ENCODE data around the gene CAPRIN1.

The CAPRIN1 gene

DNA sequence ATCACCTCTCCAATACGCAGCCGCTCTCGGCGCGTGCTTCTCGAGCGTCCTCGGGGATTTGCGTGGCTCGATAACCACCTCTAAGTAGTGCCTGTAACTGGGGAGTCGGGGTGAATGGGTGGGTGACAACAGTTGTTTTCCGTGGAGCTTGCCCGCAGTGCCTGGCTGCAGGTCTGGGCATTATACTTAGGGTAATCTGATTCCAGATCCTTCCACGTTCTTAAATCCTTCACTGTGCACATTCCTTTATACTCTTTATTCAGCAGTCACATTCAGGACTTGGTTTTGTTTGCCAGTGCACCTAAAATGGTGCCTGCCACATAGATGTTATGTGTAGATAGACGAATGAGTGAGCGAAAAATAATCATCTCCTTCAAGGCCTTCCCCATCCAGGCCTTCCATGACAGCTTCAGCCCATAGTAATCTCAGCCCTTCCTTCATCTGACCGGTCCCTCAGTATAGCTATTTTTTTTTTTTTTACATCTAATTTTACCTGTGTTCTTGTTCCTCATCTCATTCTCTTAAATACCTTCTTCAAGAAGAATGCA is 54.5 kb downstream of the CAPRIN1 start:
- peak; percentile 12 for DNase-seq
- no peaks in the 10 kb centered on the region for H3K27me3 ChIP-seq (replicated peaks)
- in situ Hi-C loops (cut with HindIII; ENCODE audit: low pct_ligation_motif_present, low sequenced_read_pairs): no loop called here
- peak overlapping the region; percentile 92 for H3K4me3 ChIP-seq (ENCODE audit: low read depth, low read length)
- peak overlapping the region; percentile 84 for H3K27ac ChIP-seq
- TF ChIP-seq, protein P1, sequence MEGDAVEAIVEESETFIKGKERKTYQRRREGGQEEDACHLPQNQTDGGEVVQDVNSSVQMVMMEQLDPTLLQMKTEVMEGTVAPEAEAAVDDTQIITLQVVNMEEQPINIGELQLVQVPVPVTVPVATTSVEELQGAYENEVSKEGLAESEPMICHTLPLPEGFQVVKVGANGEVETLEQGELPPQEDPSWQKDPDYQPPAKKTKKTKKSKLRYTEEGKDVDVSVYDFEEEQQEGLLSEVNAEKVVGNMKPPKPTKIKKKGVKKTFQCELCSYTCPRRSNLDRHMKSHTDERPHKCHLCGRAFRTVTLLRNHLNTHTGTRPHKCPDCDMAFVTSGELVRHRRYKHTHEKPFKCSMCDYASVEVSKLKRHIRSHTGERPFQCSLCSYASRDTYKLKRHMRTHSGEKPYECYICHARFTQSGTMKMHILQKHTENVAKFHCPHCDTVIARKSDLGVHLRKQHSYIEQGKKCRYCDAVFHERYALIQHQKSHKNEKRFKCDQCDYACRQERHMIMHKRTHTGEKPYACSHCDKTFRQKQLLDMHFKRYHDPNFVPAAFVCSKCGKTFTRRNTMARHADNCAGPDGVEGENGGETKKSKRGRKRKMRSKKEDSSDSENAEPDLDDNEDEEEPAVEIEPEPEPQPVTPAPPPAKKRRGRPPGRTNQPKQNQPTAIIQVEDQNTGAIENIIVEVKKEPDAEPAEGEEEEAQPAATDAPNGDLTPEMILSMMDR (IDR thresholded peaks at IDR 0.05; ENCODE audit: low read depth, low read length, missing control alignments): no peak
- peaks cover 34% of the 10 kb centered on the region for H3K36me3 ChIP-seq (replicated peaks)

DNA sequence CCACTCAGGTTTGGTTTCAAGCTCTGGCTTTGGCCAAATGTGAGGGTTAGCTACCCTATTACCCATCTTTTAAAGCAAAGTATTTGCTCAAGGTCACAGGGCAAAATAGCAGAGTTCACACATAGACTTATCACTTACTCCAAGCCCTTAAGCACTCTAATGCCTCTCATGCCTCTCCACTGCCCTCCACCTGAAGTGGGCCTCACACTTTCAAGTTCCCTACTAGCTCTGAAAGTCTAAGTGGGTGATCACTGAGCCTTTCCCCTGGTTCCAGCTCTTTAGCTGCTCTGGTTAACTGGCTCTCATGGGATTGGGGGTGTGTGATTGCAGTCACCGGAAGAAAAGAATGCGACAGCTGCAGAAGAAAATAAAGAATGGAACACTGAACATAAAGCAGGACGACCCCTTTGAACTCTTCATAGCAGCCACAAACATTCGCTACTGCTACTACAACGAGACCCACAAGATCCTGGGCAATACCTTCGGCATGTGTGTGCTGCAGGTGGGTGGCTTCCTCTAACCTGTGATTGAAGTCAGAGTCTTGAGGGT is 60.3 kb downstream of the CAPRIN1 start:
- no peak for DNase-seq
- Histone ChIP-seq H3K27me3 (replicated peaks) (no peaks in the 10 kb centered on the region), H3K36me3 (replicated peaks) (peaks cover 67% of the 10 kb centered on the region), H3K27ac (no peak overlapping the region), H3K4me3 (ENCODE audit: low read depth, low read length) (no peak overlapping the region)
- TF ChIP-seq, protein P1 (IDR thresholded peaks at IDR 0.05; ENCODE audit: low read depth, low read length, missing control alignments): no peak
- in situ Hi-C loops (cut with HindIII; ENCODE audit: low pct_ligation_motif_present, low sequenced_read_pairs): no loop called here

DNA sequence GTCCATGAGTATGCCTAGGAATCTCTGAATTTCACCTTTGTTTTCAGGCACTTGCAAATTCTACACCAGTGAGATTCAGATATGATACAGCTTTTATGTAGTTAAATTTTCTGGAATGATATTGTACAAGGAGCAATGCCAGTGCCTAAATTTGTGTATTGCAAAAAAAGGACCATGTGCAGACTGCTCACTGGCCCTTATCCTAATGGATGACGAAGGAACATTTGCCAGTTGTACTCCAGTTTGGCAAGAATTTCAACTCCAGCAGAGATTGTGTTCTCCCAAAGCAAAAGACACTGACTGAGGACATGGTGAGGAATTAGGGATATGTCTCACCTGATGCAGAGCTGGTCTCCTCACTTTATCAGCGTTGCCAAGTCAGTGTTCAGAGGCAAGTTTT is 62.5 kb downstream of the CAPRIN1 start:
- Histone ChIP-seq H3K4me3 (ENCODE audit: low read depth, low read length) (no peak overlapping the region), H3K27ac (no peak overlapping the region), H3K27me3 (replicated peaks) (no peaks in the 10 kb centered on the region), H3K36me3 (replicated peaks) (peaks cover 88% of the 10 kb centered on the region)
- in situ Hi-C loops (cut with HindIII; ENCODE audit: low pct_ligation_motif_present, low sequenced_read_pairs): no loop called here
- no peak for DNase-seq
- TF ChIP-seq, protein P1 (IDR thresholded peaks at IDR 0.05; ENCODE audit: low read depth, low read length, missing control alignments): no peak

DNA sequence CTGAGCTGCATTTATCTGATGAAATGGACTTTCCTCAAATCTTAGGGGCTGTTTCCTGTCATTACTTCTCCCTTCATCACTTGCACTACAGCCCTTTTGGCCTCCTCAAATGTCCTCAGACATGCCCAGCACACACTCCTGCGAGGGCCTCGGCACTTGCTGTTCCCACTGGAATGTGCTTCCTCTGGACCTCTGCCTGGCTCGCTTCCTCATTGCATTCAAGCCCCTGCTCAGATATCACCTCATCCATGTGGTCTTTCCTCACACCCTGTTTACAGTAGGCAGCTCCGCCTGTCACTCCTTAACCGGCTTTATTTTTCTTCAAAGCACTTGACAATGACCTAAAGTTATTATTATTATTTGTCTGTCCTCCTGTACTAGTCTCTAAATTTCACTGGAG is 62.9 kb downstream of the CAPRIN1 start:
- peaks cover 88% of the 10 kb centered on the region for H3K36me3 ChIP-seq (replicated peaks)
- H3K27ac ChIP-seq: no peak overlapping the region
- TF ChIP-seq, protein P1 (IDR thresholded peaks at IDR 0.05; ENCODE audit: low read depth, low read length, missing control alignments): no peak
- no peak for DNase-seq
- H3K4me3 ChIP-seq (ENCODE audit: low read depth, low read length): no peak overlapping the region
- in situ Hi-C loops (cut with HindIII; ENCODE audit: low pct_ligation_motif_present, low sequenced_read_pairs): no loop called here
- no peaks in the 10 kb centered on the region for H3K27me3 ChIP-seq (replicated peaks)

DNA sequence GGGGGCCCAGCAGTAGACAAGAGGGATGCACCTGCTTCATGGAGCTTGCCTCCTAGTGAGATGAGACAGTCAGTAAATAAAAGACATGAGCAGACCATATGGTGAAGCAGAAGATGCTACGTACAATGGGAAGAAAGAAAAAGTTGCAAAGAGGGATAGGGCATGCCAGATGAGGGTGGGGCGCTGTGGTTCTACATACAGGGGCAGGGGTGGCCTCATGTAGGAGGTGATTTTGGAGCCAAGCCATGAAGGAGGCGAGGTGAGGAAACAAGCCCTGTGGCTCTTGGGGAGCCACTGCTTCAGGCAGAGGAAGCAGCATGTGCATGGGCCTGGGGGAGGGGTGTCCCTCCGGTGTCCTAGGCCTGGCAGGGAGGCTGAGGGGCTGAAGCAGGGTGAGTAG is 69.1 kb downstream of the CAPRIN1 start:
- H3K27ac ChIP-seq: no peak overlapping the region
- H3K27me3 ChIP-seq (replicated peaks): no peaks in the 10 kb centered on the region
- H3K4me3 ChIP-seq (ENCODE audit: low read depth, low read length): no peak overlapping the region
- DNase-seq: no peak
- in situ Hi-C loops (cut with HindIII; ENCODE audit: low pct_ligation_motif_present, low sequenced_read_pairs): no loop called here
- peaks cover 88% of the 10 kb centered on the region for H3K36me3 ChIP-seq (replicated peaks)
- TF ChIP-seq, protein P1 (IDR thresholded peaks at IDR 0.05; ENCODE audit: low read depth, low read length, missing control alignments): no peak
